Bronchial epithelial cell (primary cell): ENCODE results near the gene DPEP2. TPM values are rescaled to one million over a fixed set of nuclear protein-coding genes. Genes with fewer than 3 reads are reported as not detected.
A peak's percentile ranks its signal among the peaks of the same experiment; 100 is the strongest.
"Not testable (repeated sequence)": the region's sequence is repeated elsewhere in the genome, so short reads cannot be mapped to it uniquely, and the experiment has no call there.

Source experiments
- DNase-seq: peaks from one replicate; pipeline ENCODE4 v3.0.0-alpha.2; 2010; ENCODE audit warnings: low read depth
- FAIRE-seq: peaks from 2 replicates; lab custom pipeline; 2011; peaks lifted over from hg19 to GRCh38; lab: Jason Lieb, UNC
- H3K27me3 ChIP-seq: 2 replicates; pipeline ENCODE4 v1.5.1; 2011; ENCODE audit warnings: low read length; ENCODE audit not compliant: control insufficient read depth, insufficient read depth
- H3K36me3 ChIP-seq: 2 replicates; pipeline ENCODE4 v1.5.1; 2011; ENCODE audit warnings: low read length; ENCODE audit not compliant: control insufficient read depth, insufficient read depth
- H3K4me3 ChIP-seq: 2 replicates; pipeline ENCODE4 v1.5.1; 2011; ENCODE audit warnings: mild to moderate bottlenecking, low read depth, low read length, control low read depth
- CTCF ChIP-seq: IDR thresholded peaks from 2 replicates; pipeline ENCODE4 v1.5.1; 2011; ENCODE audit warnings: mild to moderate bottlenecking, moderate library complexity, low read length, control low read depth, inconsistent platforms; ENCODE audit not compliant: insufficient read depth, severe bottlenecking
- total RNA-seq: library from RNA; depleted of rRNA; stranded (reverse); fragments of >200 nt; gene quantifications from 2 replicates; pipeline ENCODE4 v1.2.1, GENCODE V29; 2014

The DPEP2 gene
- total RNA-seq, 1 donor from 2014 or later = not detected

GRCh38 chr16:68037841-68038597 is 38.7 kb upstream of the DPEP2 start:
- H3K36me3 ChIP-seq = peaks cover 2% of the 10 kb centered on the region
- H3K4me3 ChIP-seq = no peak overlapping the region
- DNase-seq (no peak), FAIRE-seq (no peak)
- H3K27me3 ChIP-seq = no peaks in the 10 kb centered on the region
- TF ChIP-seq CTCF = no peak

- Histone ChIP-seq H3K36me3 (peaks cover 2% of the 10 kb centered on the region), H3K27me3 (no peaks in the 10 kb centered on the region), H3K4me3 (no peak overlapping the region)
- FAIRE-seq = no peak
- TF ChIP-seq CTCF = no peak
- DNase-seq = no peak
Observed at GRCh38 chr16:68035227-68035626, 35.9 kb upstream of the DPEP2 start.

GRCh38 chr16:68033101-68033500 is 33.8 kb upstream of the DPEP2 start:
- Histone ChIP-seq H3K4me3 (no peak overlapping the region), H3K36me3 (no peaks in the 10 kb centered on the region), H3K27me3 (no peaks in the 10 kb centered on the region)
- FAIRE-seq (no peak), DNase-seq (no peak)
- TF ChIP-seq CTCF = no peak

GRCh38 chr16:68031951-68032350 is 32.7 kb upstream of the DPEP2 start:
- FAIRE-seq = no peak

GRCh38 chr16:68030108-68030507 is 30.8 kb upstream of the DPEP2 start:
- FAIRE-seq, H3K27me3 ChIP-seq, DNase-seq, H3K36me3 ChIP-seq, H3K4me3 ChIP-seq: not testable (repeated sequence)

More at GRCh38 chr16:68031951-68032350, 32.7 kb upstream of the DPEP2 start:
- DNase-seq = peak; percentile 72
- H3K27me3 ChIP-seq = no peaks in the 10 kb centered on the region
- H3K36me3 ChIP-seq = no peaks in the 10 kb centered on the region
- TF ChIP-seq CTCF = no peak
- no peak overlapping the region for H3K4me3 ChIP-seq

- Histone ChIP-seq H3K36me3 (peaks cover 3% of the 10 kb centered on the region), H3K4me3 (no peak overlapping the region), H3K27me3 (no peaks in the 10 kb centered on the region)
- FAIRE-seq (no peak), DNase-seq (no peak)
- TF ChIP-seq CTCF = no peak
Observed at GRCh38 chr16:68028996-68029395, 29.7 kb upstream of the DPEP2 start.
